C4-2B (cell line): ENCODE results near the gene B3GNT9.

Source experiments
- CTCF ChIP-seq: fragments of 450-650 bp; conservative IDR thresholded peaks from 2 replicates; pipeline ENCODE4 v1.5.1; 2017; ENCODE audit warnings: mild to moderate bottlenecking
- ZFX ChIP-seq: fragments of 450-650 bp; IDR thresholded peaks from 2 replicates; pipeline ENCODE4 v1.6.1; 2017

DNA sequence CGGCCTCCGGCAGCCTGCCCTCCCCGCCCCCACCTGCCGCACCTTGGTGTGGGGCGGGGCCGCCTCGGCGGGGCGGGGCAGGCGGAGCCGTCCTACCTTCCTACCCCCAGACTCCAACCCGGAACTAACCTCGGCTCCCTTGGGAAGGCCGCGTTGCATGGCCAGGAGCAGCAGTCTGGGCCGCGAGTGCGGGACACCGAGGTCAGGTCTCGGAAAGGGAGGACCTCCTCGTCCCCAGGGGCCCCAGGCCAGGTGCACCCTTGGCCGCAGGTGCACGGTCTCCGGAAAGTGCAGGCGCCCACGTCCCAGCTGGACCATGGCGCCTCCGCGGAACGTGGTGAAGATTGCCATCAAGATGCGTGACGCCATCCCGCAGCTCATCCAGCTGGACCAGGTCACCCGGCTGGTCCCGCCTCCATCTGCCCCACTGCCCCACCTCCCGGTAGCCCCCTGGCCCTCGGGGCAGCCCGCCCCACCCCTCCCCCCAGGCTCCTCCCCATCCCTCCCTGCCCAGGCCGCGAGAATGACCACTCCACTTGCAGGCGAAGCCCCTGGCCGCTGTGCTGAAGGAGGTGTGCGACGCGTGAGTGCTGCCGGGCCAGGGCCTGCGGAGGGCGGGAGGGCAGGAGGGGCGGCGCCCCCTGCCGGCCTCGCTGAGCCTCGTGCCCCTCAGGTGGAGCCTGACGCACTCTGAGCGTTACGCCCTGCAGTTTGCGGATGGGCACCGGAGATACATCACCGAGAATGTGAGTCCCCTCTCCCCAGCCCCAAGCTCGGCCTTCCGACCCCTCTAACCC lies 48.4 kb upstream of the B3GNT9 start, which contains the start of gene ELMO3:
- TF ChIP-seq CTCF (peak; percentile 88), ZFX (peak; percentile 50; the same call in 1 of the 2 replicates)
